MM.1S (cell line): ENCODE results near the gene SMIM1.
"Not testable (repeated sequence)": the region's sequence is repeated elsewhere in the genome, so short reads cannot be mapped to it uniquely, and the experiment has no call there.

Source experiments
- DNase-seq: peaks from one replicate; pipeline ENCODE4 v3.0.0-alpha.2; 2015
- H2AFZ ChIP-seq: fragments of 300-600 bp; sonication (generic); 2 replicates; pipeline ENCODE4 v1.6.0; 2016; ENCODE audit warnings: antibody characterized with exemption, low read length
- H3F3A ChIP-seq: fragments of 300-600 bp; sonication (generic); 2 replicates; pipeline ENCODE4 v1.6.1; 2016; ENCODE audit warnings: mild to moderate bottlenecking, antibody characterized with exemption, low read length, moderate library complexity, mixed read lengths; ENCODE audit not compliant: insufficient read depth
- H3K27ac ChIP-seq: fragments of 300-600 bp; sonication (generic); 2 replicates; pipeline ENCODE4 v1.5.1; 2016; ENCODE audit warnings: mild to moderate bottlenecking, low read length
- H3K27me3 ChIP-seq: fragments of 300-600 bp; sonication (generic); replicated peaks from 2 replicates; pipeline ENCODE4 v1.6.0; 2016; ENCODE audit warnings: low read length; ENCODE audit not compliant: insufficient read depth
- H3K36me3 ChIP-seq: fragments of 300-600 bp; sonication (generic); replicated peaks from 2 replicates; pipeline ENCODE4 v1.6.1; 2016; ENCODE audit warnings: mild to moderate bottlenecking, low read length, mixed read lengths; ENCODE audit not compliant: insufficient read depth
- H3K4me1 ChIP-seq: fragments of 300-600 bp; sonication (generic); 2 replicates; pipeline ENCODE4 v1.6.1; 2016; ENCODE audit warnings: low read length, mixed read lengths
- H3K4me2 ChIP-seq: fragments of 300-600 bp; sonication (generic); 2 replicates; pipeline ENCODE4 v1.6.0; 2016; ENCODE audit warnings: low read depth, low read length
- H3K4me3 ChIP-seq: fragments of 300-600 bp; sonication (generic); 2 replicates; pipeline ENCODE4 v1.5.1; 2016; ENCODE audit warnings: low read length, mixed read lengths
- H3K79me2 ChIP-seq: fragments of 300-600 bp; sonication (generic); 2 replicates; pipeline ENCODE4 v1.6.1; 2016; ENCODE audit warnings: mixed run types, low read length, mixed read lengths
- H3K9ac ChIP-seq: fragments of 300-600 bp; sonication (generic); 2 replicates; pipeline ENCODE4 v1.6.1; 2016; ENCODE audit warnings: low read length, mixed read lengths
- H3K9me2 ChIP-seq: fragments of 300-600 bp; sonication (generic); replicated peaks from 2 replicates; pipeline ENCODE4 v1.6.1; 2016; ENCODE audit warnings: mild to moderate bottlenecking, low read length, mixed read lengths; ENCODE audit not compliant: insufficient read depth
- H3K9me3 ChIP-seq: fragments of 300-600 bp; sonication (generic); replicated peaks from 2 replicates; pipeline ENCODE4 v1.6.1; 2016; ENCODE audit warnings: mild to moderate bottlenecking, low read length, mixed read lengths; ENCODE audit not compliant: insufficient read depth
- H4K20me1 ChIP-seq: fragments of 300-600 bp; sonication (generic); 2 replicates; pipeline ENCODE4 v1.6.1; 2016; ENCODE audit warnings: mild to moderate bottlenecking, low read length, moderate library complexity, mixed read lengths; ENCODE audit not compliant: insufficient read depth
- EZH2 ChIP-seq: fragments of 300-600 bp; sonication (generic); optimal IDR thresholded peaks from 2 replicates; pipeline ENCODE3; 2017; ENCODE audit warnings: low read depth, mild to moderate bottlenecking, antibody characterized with exemption, low read length, mixed read lengths
- EZH2phosphoT487 ChIP-seq: fragments of 300-600 bp; sonication (generic); IDR thresholded peaks from 2 replicates; pipeline ENCODE4 v1.6.1; 2018; ENCODE audit warnings: antibody characterized with exemption, low read length
- TF ChIP-seq, protein P1 (sequence below): fragments of 300-600 bp; sonication (generic); IDR thresholded peaks from 2 replicates; pipeline ENCODE4 v1.5.1; 2016; ENCODE audit warnings: antibody characterized with exemption, low read length, mixed read lengths

The SMIM1 gene

DNA sequence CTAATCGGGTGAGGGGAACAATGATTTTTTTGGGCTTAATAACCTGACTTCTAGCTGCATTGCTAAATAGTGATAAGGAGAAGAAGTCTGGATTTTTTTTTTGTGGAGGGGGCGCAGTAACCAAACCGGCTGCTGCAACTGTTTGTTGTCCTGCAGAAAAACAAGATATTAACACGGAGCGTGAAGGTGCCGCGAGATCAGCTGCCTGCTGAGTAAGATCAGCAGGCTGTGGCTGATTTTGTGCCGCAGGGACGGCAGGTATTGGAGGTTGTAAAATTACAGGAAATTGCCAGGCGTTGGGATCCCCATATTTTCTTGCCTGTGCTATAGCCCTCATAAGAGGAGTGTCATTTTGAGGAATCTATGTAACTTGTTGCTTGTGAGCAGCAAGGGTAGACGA is 32.5 kb downstream of the SMIM1 start:
- H3K4me3 ChIP-seq, result no peak overlapping the region
- TF ChIP-seq EZH2phosphoT487 (no peak), EZH2 (no peak)
- TF ChIP-seq, protein P1, sequence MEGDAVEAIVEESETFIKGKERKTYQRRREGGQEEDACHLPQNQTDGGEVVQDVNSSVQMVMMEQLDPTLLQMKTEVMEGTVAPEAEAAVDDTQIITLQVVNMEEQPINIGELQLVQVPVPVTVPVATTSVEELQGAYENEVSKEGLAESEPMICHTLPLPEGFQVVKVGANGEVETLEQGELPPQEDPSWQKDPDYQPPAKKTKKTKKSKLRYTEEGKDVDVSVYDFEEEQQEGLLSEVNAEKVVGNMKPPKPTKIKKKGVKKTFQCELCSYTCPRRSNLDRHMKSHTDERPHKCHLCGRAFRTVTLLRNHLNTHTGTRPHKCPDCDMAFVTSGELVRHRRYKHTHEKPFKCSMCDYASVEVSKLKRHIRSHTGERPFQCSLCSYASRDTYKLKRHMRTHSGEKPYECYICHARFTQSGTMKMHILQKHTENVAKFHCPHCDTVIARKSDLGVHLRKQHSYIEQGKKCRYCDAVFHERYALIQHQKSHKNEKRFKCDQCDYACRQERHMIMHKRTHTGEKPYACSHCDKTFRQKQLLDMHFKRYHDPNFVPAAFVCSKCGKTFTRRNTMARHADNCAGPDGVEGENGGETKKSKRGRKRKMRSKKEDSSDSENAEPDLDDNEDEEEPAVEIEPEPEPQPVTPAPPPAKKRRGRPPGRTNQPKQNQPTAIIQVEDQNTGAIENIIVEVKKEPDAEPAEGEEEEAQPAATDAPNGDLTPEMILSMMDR, result no peak
- no peak overlapping the region for H2AFZ ChIP-seq
- H3K4me1 ChIP-seq, result no peaks in the 10 kb centered on the region
- H3K27me3 ChIP-seq, result peaks cover 43% of the 10 kb centered on the region
- no peak overlapping the region for H3K4me2 ChIP-seq
- no peaks in the 10 kb centered on the region for H3K9me3 ChIP-seq
- no peak overlapping the region for H3K27ac ChIP-seq
- H3K9ac ChIP-seq, result no peak overlapping the region
- no peaks in the 10 kb centered on the region for H4K20me1 ChIP-seq
- H3K79me2 ChIP-seq, result no peaks in the 10 kb centered on the region
- no peak for DNase-seq
- H3K9me2 ChIP-seq, result no peaks in the 10 kb centered on the region
- no peaks in the 10 kb centered on the region for H3F3A ChIP-seq
- no peaks in the 10 kb centered on the region for H3K36me3 ChIP-seq

DNA sequence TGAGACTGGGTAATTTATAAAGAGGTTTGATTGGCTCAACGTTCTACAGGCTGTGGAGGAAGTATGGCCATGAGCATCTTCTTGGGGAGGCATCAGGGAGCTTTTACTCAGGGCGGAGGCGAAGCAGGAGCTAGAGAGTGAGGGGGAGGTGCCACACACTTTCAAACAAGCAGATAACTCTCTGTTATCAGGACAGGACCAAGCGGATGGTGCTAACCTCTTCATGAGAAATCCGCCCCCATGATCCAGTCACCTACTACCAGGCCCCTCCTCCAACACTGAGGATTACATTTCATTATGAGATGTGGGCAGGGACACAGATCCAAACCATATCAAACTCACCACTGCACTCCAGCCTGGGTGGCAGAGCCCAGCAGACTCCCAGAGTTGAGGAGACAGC is 35.2 kb downstream of the SMIM1 start:
- Histone ChIP-seq H3K27ac (no peak overlapping the region), H3K27me3 (peaks cover 29% of the 10 kb centered on the region), H3F3A (no peaks in the 10 kb centered on the region), H2AFZ (no peak overlapping the region), H3K9ac (no peak overlapping the region), H3K9me3 (no peaks in the 10 kb centered on the region), H4K20me1 (no peaks in the 10 kb centered on the region), H3K9me2 (no peaks in the 10 kb centered on the region), H3K4me3 (no peak overlapping the region), H3K4me2 (no peak overlapping the region), H3K79me2 (no peaks in the 10 kb centered on the region), H3K4me1 (no peaks in the 10 kb centered on the region), H3K36me3 (no peaks in the 10 kb centered on the region)
- DNase-seq, result no peak
- TF ChIP-seq, protein P1, result no peak
- TF ChIP-seq EZH2phosphoT487, result no peak
- no peak for TF ChIP-seq EZH2

DNA sequence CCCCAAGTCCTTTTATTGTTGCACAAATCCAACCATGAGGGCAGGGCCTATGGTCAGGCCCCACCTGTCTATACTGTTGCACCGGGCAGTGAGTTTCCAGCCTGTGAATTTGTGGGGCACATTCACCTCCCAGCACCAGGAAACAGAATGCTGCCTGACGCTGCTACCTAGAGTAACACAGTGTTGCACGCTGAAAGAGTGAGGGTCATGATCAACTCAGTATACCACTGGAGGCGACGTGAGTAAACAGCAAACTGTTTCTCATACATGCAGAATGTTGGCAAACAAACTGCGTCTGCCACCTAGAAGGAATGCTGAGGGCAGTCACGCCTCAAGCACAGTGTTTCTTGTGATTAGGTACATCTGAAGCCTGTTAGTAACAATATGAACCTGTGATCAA is 37.1 kb downstream of the SMIM1 start:
- Histone ChIP-seq H3K79me2 (no peaks in the 10 kb centered on the region), H3K4me2 (no peak overlapping the region), H2AFZ (no peak overlapping the region), H3K4me1 (no peaks in the 10 kb centered on the region), H3F3A (no peaks in the 10 kb centered on the region), H3K27ac (no peak overlapping the region), H3K9ac (no peak overlapping the region), H4K20me1 (no peaks in the 10 kb centered on the region), H3K36me3 (no peaks in the 10 kb centered on the region), H3K9me3 (no peaks in the 10 kb centered on the region), H3K9me2 (no peaks in the 10 kb centered on the region), H3K27me3 (peaks cover 13% of the 10 kb centered on the region), H3K4me3 (no peak overlapping the region)
- TF ChIP-seq, protein P1, result no peak
- no peak for DNase-seq

DNA sequence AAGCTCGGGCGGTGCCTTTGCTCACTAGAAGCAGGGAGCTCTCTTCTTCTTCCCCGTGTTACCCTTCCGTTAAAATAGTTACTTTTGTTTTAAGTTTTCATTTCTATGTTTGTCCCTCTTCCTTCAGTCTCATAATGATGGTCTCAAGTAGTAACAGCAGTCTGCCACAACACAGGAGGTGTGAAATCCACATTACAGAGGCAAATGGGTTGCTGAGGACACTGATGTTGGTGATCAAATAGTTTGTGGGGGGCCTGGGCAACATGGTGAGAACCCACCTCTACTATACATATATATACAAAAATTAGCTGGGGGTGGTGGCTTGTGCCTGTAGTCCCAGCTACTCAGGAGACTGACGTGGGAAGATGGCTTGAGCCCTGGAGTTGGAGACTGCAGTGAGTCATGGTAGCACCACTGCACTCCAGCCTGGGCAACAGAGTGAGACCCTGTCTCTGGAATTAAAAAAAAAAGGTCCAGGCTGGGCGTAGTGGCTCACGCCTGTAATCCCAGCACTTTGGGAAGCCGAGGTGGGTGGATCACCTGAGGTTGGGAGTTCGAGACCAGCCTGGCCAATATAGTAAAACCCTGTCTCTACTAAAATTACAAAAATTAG is 37.7 kb downstream of the SMIM1 start:
- not testable (repeated sequence) for H3K4me2 ChIP-seq, H3K27ac ChIP-seq, H3K9ac ChIP-seq, H3K9me3 ChIP-seq, H2AFZ ChIP-seq, H3K79me2 ChIP-seq, H3K4me3 ChIP-seq, H3K9me2 ChIP-seq, H4K20me1 ChIP-seq, H3F3A ChIP-seq, H3K36me3 ChIP-seq, DNase-seq, H3K4me1 ChIP-seq
- H3K27me3 ChIP-seq, result peaks cover 10% of the 10 kb centered on the region
